HepG2 (cell line): ENCODE measurements around the gene TTC23L. TPM values are rescaled to one million over a fixed set of nuclear protein-coding genes. Genes with fewer than 3 reads are reported as not detected.

ENCODE experiments used
- ATAC-seq: fragments of 200-7000 bp; cut with Tn5 transposase; 3 replicates; pipeline ENCODE4 v1.9.1; 2020; ENCODE audit warnings: mild to moderate bottlenecking, moderate library complexity
- BruUV-seq: library from RNA; stranded (reverse); fragments of 400-500 nt; replicated peaks from 2 replicates; lab custom pipeline; 2021; lab: Mats Ljungman, UMichigan
- CTCF ChIA-PET: fragments of 300-600 bp; formaldehyde crosslinking; extraction: SDS; loops from one replicate; lab custom pipeline; 2021; ENCODE audit warnings: low total read pairs, inconsistent platforms, low intra/inter-chr PET ratio; lab: Yijun Ruan, JAX
- POLR2A ChIA-PET: fragments of 350-600 bp; sonication (Branson Sonifier 250); formaldehyde crosslinking; loops from one replicate; lab custom pipeline; 2020; ENCODE audit warnings: antibody characterized with exemption, inconsistent platforms; lab: Yijun Ruan, JAX
- DNase-seq: peaks from one replicate; pipeline ENCODE4 v3.0.0-alpha.2; 2015; ENCODE audit warnings: low spot score
- FAIRE-seq: peaks from 3 replicates; lab custom pipeline; 2011; peaks lifted over from hg19 to GRCh38; lab: Jason Lieb, UNC
- H2AFZ ChIP-seq: one replicate; pipeline ENCODE4 v1.6.1; 2011; ENCODE audit warnings: low read length, inconsistent platforms
- H3K27ac ChIP-seq: fragments of 300-600 bp; 3 replicates; pipeline ENCODE4 v1.8.0; 2011; ENCODE audit warnings: mixed run types, mild to moderate bottlenecking, mixed read lengths, low read length, inconsistent platforms; ENCODE audit not compliant: insufficient read depth; ENCODE audit errors: extremely low read length
- H3K27me3 ChIP-seq, 2 experiments: fragments of 200-600 bp in 1 of 2; 2 replicates in 1 of 2; 3 replicates in 1 of 2; pipeline versions ENCODE4 v1.6.0 to v1.8.0; 2011; ENCODE audit warnings: low read length in 2 of 2, mild to moderate bottlenecking in 2 of 2, moderate library complexity in 2 of 2, inconsistent platforms in 1 of 2; ENCODE audit not compliant: insufficient read depth in 2 of 2, control insufficient read depth in 1 of 2
- H3K36me3 ChIP-seq, 2 experiments: fragments of 200-600 bp in 1 of 2; replicated peaks in 1 of 2; 2 replicates in 1 of 2; 3 replicates in 1 of 2; pipeline versions ENCODE4 v1.5.1 to v1.8.0; 2011; ENCODE audit warnings: low read length in 2 of 2, inconsistent platforms in 1 of 2; ENCODE audit not compliant: insufficient read depth in 2 of 2, control insufficient read depth in 1 of 2
- H3K4me1 ChIP-seq: 2 replicates; pipeline ENCODE4 v1.5.1; 2012; ENCODE audit warnings: low read length, inconsistent platforms; ENCODE audit not compliant: insufficient read depth
- H3K4me2 ChIP-seq: 2 replicates; pipeline ENCODE4 v1.6.0; 2011; ENCODE audit warnings: low read depth, low read length, inconsistent platforms
- H3K4me3 ChIP-seq, 3 experiments: fragments of 200-600 bp in 1 of 3; sonication (generic), shearing (Covaris generic) in 1 of 3; replicated peaks in 1 of 3; 2 replicates each; pipeline ENCODE4 v1.5.1; 2011 to 2016; ENCODE audit warnings: low read length in 3 of 3, inconsistent platforms in 2 of 3, low read depth in 2 of 3, mild to moderate bottlenecking in 2 of 3, control low read depth in 1 of 3, mixed read lengths in 1 of 3; ENCODE audit not compliant: insufficient read depth in 1 of 3
- H3K79me2 ChIP-seq: one replicate; pipeline ENCODE4 v1.6.1; 2011; ENCODE audit warnings: low read length, inconsistent platforms; ENCODE audit not compliant: insufficient read depth
- H3K9ac ChIP-seq: 2 replicates; pipeline ENCODE4 v1.6.0; 2011; ENCODE audit warnings: mild to moderate bottlenecking, low read depth, low read length, inconsistent platforms; ENCODE audit not compliant: insufficient read depth
- H3K9me3 ChIP-seq: 2 replicates; pipeline ENCODE4 v1.5.1; 2012; ENCODE audit warnings: mild to moderate bottlenecking, low read length
- H4K20me1 ChIP-seq: 2 replicates; pipeline ENCODE4 v1.6.0; 2011; ENCODE audit warnings: inconsistent platforms, mild to moderate bottlenecking, low read length, moderate library complexity; ENCODE audit not compliant: insufficient read depth
- DMTF1 ChIP-seq: sonication (generic); formaldehyde crosslinking; IDR thresholded peaks from 2 replicates; pipeline ENCODE4 v1.4.0; 2020; ENCODE audit warnings: mild to moderate bottlenecking, missing genetic modification reagents
- HNRNPUL1 ChIP-seq: fragments of 200-400 bp; formaldehyde crosslinking; IDR thresholded peaks from 2 replicates; pipeline ENCODE4 v1.6.1; 2017; ENCODE audit warnings: low read depth, mild to moderate bottlenecking, low read length, moderate library complexity
- JUND ChIP-seq: sonication (generic); formaldehyde crosslinking; IDR thresholded peaks from 2 replicates; pipeline ENCODE4 v1.8.0; 2022; ENCODE audit warnings: mild to moderate bottlenecking, missing genetic modification reagents
- MAFG ChIP-seq: sonication (generic); formaldehyde crosslinking; IDR thresholded peaks from 2 replicates; pipeline ENCODE4 v1.5.1; 2020; ENCODE audit warnings: mild to moderate bottlenecking, missing genetic modification reagents
- MATR3 ChIP-seq: sonication (generic); formaldehyde crosslinking; IDR thresholded peaks from 2 replicates; pipeline ENCODE4 v1.4.0; 2020; ENCODE audit warnings: missing genetic modification reagents
- ZNF292 ChIP-seq: sonication (generic); formaldehyde crosslinking; IDR thresholded peaks from 2 replicates; pipeline ENCODE4 v1.8.1; 2022; ENCODE audit warnings: mild to moderate bottlenecking, low read depth, missing genetic modification reagents, borderline replicate concordance
- ZNF337 ChIP-seq: sonication (generic); formaldehyde crosslinking; IDR thresholded peaks from 2 replicates; pipeline ENCODE4 v1.5.1; 2020; ENCODE audit warnings: missing genetic modification reagents, low read depth, mild to moderate bottlenecking, borderline replicate concordance
- ZNF484 ChIP-seq: sonication (generic); formaldehyde crosslinking; IDR thresholded peaks from 2 replicates; pipeline ENCODE4 v1.5.1; 2020; ENCODE audit warnings: mild to moderate bottlenecking, low read depth, missing genetic modification reagents, borderline replicate concordance
- ZNF639 ChIP-seq: conservative IDR thresholded peaks from 2 replicates; pipeline ENCODE4 v1.6.1; 2018; ENCODE audit warnings: missing genetic modification reagents
- WGBS: methylation state at CpG from one replicate; pipeline ENCODE4 v1.1.6; 2017; ENCODE audit warnings: low lambda C conversion rate; 5-methylcytosine and 5-hydroxymethylcytosine counted together
- in situ Hi-C: cut with HindIII; loops from 2 replicates; pipeline ENCODE4 v1.10.0; 2017; ENCODE audit warnings: low pct_unique_long_range_greater_than_20kb; ENCODE audit not compliant: extremely low pct_ligation_motif_present
- intact Hi-C: fragments of 100-400 bp; cut with micrococcal nuclease; formaldehyde crosslinking; loops from one replicate; pipeline ENCODE4 v1.10.0; 2022; ENCODE audit not compliant: unreplicated experiment
- polyA plus RNA-seq, 8 experiments: library from polyadenylated mRNA; depleted of rRNA in 3 of 8; stranded (reverse) in 7 of 8; unstranded in 1 of 8; fragments of >200 nt; fragmentation: Illumina TruSeq in 4 of 8; extraction: Trizol in 4 of 8; gene quantifications; 2 replicates each; pipeline versions ENCODE4 v1.2.1 to v1.2.3, GENCODE V29; 2011 to 2016; ENCODE audit warnings: low read depth in 4 of 8, missing spikeins in 1 of 8, mixed read lengths in 1 of 8; ENCODE audit not compliant: insufficient read depth in 1 of 8
- total RNA-seq, 5 experiments: library from RNA; depleted of rRNA; stranded (reverse); fragments of >200 nt; fragmentation: Illumina TruSeq; extraction: Trizol; gene quantifications; 2 replicates each; pipeline ENCODE4 v1.2.3, GENCODE V29; 2016; ENCODE audit warnings: low read depth in 1 of 5
- TF ChIP-seq, protein P1 (sequence below), 2 experiments: IDR thresholded peaks; 2 replicates each; pipeline ENCODE4 v1.6.1; 2011 to 2012; ENCODE audit warnings: low read length in 2 of 2, borderline replicate concordance in 1 of 2, low read depth in 1 of 2, mild to moderate bottlenecking in 1 of 2, moderate library complexity in 1 of 2
- TF ChIP-seq, protein P2 (sequence below): sonication (generic); formaldehyde crosslinking; IDR thresholded peaks from 2 replicates; pipeline ENCODE4 v1.4.0; 2020; ENCODE audit warnings: missing genetic modification reagents, borderline replicate concordance

TTC23L gene
- total and polyA plus RNA-seq, 2 of the 13 experiments (the other 11 are each of a cell fraction or from before 2014, with no cell fraction given): 0.37 to 1.4 TPM

DNA sequence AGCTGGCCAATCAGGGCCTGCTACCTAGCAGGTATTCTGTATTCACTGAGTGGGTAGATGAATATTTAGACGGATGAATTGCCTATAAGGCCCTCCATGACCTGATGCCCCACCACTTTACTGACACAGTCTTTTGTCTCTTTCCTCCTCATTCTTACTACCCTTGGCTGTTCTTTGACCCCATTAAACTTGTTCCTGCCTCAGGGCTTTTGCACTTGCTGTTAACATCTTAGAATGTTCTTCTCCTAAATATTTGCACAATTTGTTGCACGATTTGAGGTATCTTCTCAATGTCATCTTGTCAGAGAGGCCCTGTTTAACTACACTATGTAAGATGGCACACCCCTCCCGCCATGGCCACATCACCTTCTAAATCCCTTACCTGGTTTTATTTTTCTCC lies 3.3 kb upstream of the TTC23L start:
- intact Hi-C loops (loop anchor here (10.0 kb wide), 1 partner anchor 81 kb away; no protein-coding TSS in a partner anchor), in situ Hi-C loops (no loop called here)
- TF ChIP-seq HNRNPUL1: no peak
- TF ChIP-seq, protein P1, sequence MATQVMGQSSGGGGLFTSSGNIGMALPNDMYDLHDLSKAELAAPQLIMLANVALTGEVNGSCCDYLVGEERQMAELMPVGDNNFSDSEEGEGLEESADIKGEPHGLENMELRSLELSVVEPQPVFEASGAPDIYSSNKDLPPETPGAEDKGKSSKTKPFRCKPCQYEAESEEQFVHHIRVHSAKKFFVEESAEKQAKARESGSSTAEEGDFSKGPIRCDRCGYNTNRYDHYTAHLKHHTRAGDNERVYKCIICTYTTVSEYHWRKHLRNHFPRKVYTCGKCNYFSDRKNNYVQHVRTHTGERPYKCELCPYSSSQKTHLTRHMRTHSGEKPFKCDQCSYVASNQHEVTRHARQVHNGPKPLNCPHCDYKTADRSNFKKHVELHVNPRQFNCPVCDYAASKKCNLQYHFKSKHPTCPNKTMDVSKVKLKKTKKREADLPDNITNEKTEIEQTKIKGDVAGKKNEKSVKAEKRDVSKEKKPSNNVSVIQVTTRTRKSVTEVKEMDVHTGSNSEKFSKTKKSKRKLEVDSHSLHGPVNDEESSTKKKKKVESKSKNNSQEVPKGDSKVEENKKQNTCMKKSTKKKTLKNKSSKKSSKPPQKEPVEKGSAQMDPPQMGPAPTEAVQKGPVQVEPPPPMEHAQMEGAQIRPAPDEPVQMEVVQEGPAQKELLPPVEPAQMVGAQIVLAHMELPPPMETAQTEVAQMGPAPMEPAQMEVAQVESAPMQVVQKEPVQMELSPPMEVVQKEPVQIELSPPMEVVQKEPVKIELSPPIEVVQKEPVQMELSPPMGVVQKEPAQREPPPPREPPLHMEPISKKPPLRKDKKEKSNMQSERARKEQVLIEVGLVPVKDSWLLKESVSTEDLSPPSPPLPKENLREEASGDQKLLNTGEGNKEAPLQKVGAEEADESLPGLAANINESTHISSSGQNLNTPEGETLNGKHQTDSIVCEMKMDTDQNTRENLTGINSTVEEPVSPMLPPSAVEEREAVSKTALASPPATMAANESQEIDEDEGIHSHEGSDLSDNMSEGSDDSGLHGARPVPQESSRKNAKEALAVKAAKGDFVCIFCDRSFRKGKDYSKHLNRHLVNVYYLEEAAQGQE (IDR thresholded peaks at IDR 0.05; ENCODE audit: borderline replicate concordance in 1 of 2, low read depth in 1 of 2, low read length in 2 of 2): no peak
- TF ChIP-seq JUND (CRISPR knock-in tag): no peak
- no peak for TF ChIP-seq DMTF1 (CRISPR knock-in tag)
- no peak for TF ChIP-seq ZNF484 (CRISPR knock-in tag)
- TF ChIP-seq ZNF337: no peak
- no peak for TF ChIP-seq MAFG (CRISPR knock-in tag)
- TF ChIP-seq ZNF639: no peak
- TF ChIP-seq, protein P2, sequence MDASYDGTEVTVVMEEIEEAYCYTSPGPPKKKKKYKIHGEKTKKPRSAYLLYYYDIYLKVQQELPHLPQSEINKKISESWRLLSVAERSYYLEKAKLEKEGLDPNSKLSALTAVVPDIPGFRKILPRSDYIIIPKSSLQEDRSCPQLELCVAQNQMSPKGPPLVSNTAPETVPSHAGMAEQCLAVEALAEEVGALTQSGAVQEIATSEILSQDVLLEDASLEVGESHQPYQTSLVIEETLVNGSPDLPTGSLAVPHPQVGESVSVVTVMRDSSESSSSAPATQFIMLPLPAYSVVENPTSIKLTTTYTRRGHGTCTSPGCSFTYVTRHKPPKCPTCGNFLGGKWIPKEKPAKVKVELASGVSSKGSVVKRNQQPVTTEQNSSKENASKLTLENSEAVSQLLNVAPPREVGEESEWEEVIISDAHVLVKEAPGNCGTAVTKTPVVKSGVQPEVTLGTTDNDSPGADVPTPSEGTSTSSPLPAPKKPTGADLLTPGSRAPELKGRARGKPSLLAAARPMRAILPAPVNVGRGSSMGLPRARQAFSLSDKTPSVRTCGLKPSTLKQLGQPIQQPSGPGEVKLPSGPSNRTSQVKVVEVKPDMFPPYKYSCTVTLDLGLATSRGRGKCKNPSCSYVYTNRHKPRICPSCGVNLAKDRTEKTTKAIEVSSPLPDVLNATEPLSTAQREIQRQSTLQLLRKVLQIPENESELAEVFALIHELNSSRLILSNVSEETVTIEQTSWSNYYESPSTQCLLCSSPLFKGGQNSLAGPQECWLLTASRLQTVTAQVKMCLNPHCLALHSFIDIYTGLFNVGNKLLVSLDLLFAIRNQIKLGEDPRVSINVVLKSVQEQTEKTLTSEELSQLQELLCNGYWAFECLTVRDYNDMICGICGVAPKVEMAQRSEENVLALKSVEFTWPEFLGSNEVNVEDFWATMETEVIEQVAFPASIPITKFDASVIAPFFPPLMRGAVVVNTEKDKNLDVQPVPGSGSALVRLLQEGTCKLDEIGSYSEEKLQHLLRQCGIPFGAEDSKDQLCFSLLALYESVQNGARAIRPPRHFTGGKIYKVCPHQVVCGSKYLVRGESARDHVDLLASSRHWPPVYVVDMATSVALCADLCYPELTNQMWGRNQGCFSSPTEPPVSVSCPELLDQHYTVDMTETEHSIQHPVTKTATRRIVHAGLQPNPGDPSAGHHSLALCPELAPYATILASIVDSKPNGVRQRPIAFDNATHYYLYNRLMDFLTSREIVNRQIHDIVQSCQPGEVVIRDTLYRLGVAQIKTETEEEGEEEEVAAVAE (CRISPR knock-in tag): no peak
- no peak for TF ChIP-seq MATR3
- TF ChIP-seq ZNF292: no peak
- H3K79me2 ChIP-seq: no peaks in the 10 kb centered on the region
- no TSS peak for BruUV-seq
- no peak for DNase-seq
- H3K27me3 ChIP-seq: no peaks in the 10 kb centered on the region
- peaks cover 1% of the 10 kb centered on the region in 2 experiments; a peak in 1 of 5 replicates for H3K36me3 ChIP-seq
- H2AFZ ChIP-seq: no peak overlapping the region
- H4K20me1 ChIP-seq: no peaks in the 10 kb centered on the region
- no peak overlapping the region for H3K9ac ChIP-seq
- WGBS: 82% methylated on average over 3 of the region's 3 CpGs
- POLR2A ChIA-PET: no interaction called here
- no peak overlapping the region for H3K4me3 ChIP-seq
- no peak overlapping the region for H3K4me2 ChIP-seq
- CTCF ChIA-PET: no interaction called here
- peaks cover 18% of the 10 kb centered on the region for H3K4me1 ChIP-seq
- ATAC-seq: no peak
- no peak for FAIRE-seq
- H3K9me3 ChIP-seq: no peaks in the 10 kb centered on the region
- H3K27ac ChIP-seq: no peak overlapping the region
